Psoas muscle (tissue), 8 donors: ENCODE results near the gene CSTPP1. TPM values are rescaled to one million over a fixed set of nuclear protein-coding genes. Genes with fewer than 3 reads are reported as not detected.

Source experiments
- ATAC-seq, 4 donors: fragments of 200-7000 bp; cut with Tn5 transposase; one replicate each; pipeline ENCODE4 v1.9.1; 2020; ENCODE audit warnings: moderate library complexity in 3 of 4, mild to moderate bottlenecking in 2 of 4
- DNase-seq, 2 donors: peaks; one replicate each; pipeline ENCODE4 v3.0.0-alpha.2; 2020
- H3K27ac ChIP-seq: fragments of 200-600 bp; one replicate; pipeline ENCODE4 v1.8.0; 2022
- H3K27me3 ChIP-seq, 3 donors: fragments of 200-600 bp in 1 of 3; one replicate each; pipeline versions ENCODE4 v1.6.1 to v1.8.0; 2013 to 2022; ENCODE audit warnings: low read length in 2 of 3, mild to moderate bottlenecking in 2 of 3, moderate library complexity in 1 of 3; ENCODE audit not compliant: insufficient read depth in 3 of 3
- H3K36me3 ChIP-seq, 2 donors: fragments of 200-600 bp in 1 of 2; one replicate each; pipeline versions ENCODE4 v1.6.1 to v1.8.0; 2013 to 2022; ENCODE audit warnings: low read depth in 1 of 2, mild to moderate bottlenecking in 1 of 2, moderate library complexity in 1 of 2; ENCODE audit not compliant: insufficient read depth in 1 of 2
- H3K4me1 ChIP-seq: fragments of 200-600 bp; one replicate; pipeline ENCODE4 v1.8.0; 2022
- H3K4me3 ChIP-seq: fragments of 200-600 bp; one replicate; pipeline ENCODE4 v1.8.0; 2022; ENCODE audit warnings: mild to moderate bottlenecking
- H3K9me3 ChIP-seq: fragments of 200-600 bp; one replicate; pipeline ENCODE4 v1.8.0; 2022
- WGBS, 3 donors: extraction: QIAGEN DNeasy Blood & Tissue Kit; methylation state at CpG; one replicate each; pipeline versions ENCODE4 v1.1.6 to v1.1.7; 2013; 5-methylcytosine and 5-hydroxymethylcytosine counted together
- intact Hi-C, 2 donors: fragments of 100-400 bp; cut with DNase I; formaldehyde crosslinking; loops; one replicate each; pipeline versions ENCODE4 v1.11.0 to v1.14.2; 2022
- polyA plus RNA-seq, 3 donors: library from polyadenylated mRNA; stranded (reverse); fragments of 200-250 nt; gene quantifications; one replicate each; pipeline ENCODE4 v1.2.3, GENCODE V29; 2013
- total RNA-seq, 4 donors: library from RNA; stranded (reverse); fragmentation: NEBNext Ultra II Directional in 2 of 4; extraction: Animal tissue kit (Norgen Biotek cat#: 25700) in 2 of 4; gene quantifications; one replicate each; pipeline versions ENCODE4 v1.2.1 to v1.2.4, GENCODE V29; 2021 to 2023
- TF ChIP-seq, protein P1 (sequence below): fragments of 200-600 bp; IDR thresholded peaks from one replicate; pipeline ENCODE4 v1.8.0; 2022; ENCODE audit warnings: antibody characterized with exemption
- donor health status: healthy with polysubstance abuse.
- donor health status: DM: no; HTN: no; CAD: no; lungs with moderate emphysema.
- donor health status: Bipolar disorder and iron deficiency.
- donor health status: healthy.
- donor health status: DM: yes; HTN: yes; CAD: no.
- donor health status: DM: no; HTN: no; CAD: no.
- donor health status: DM: no; HTN: no; CAD: no.
- donor health status: DM: yes; HTN: yes; CAD: no.

CSTPP1 gene
- total and polyA plus RNA-seq, 7 donors: 5.1 to 10.0 (median 6.9) TPM

GRCh38 chr11:47131136-47131535, 194.6 kb downstream of the CSTPP1 start:
- intact Hi-C loops: no loop called here
- TF ChIP-seq, protein P1, sequence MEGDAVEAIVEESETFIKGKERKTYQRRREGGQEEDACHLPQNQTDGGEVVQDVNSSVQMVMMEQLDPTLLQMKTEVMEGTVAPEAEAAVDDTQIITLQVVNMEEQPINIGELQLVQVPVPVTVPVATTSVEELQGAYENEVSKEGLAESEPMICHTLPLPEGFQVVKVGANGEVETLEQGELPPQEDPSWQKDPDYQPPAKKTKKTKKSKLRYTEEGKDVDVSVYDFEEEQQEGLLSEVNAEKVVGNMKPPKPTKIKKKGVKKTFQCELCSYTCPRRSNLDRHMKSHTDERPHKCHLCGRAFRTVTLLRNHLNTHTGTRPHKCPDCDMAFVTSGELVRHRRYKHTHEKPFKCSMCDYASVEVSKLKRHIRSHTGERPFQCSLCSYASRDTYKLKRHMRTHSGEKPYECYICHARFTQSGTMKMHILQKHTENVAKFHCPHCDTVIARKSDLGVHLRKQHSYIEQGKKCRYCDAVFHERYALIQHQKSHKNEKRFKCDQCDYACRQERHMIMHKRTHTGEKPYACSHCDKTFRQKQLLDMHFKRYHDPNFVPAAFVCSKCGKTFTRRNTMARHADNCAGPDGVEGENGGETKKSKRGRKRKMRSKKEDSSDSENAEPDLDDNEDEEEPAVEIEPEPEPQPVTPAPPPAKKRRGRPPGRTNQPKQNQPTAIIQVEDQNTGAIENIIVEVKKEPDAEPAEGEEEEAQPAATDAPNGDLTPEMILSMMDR: no peak

GRCh38 chr11:47132490-47132889, 195.9 kb downstream of the CSTPP1 start:
- no peak for ATAC-seq
- Histone ChIP-seq H3K9me3 (no peaks in the 10 kb centered on the region), H3K4me1 (no peaks in the 10 kb centered on the region), H3K36me3 (no peaks in the 10 kb centered on the region), H3K4me3 (no peak overlapping the region), H3K27me3 (no peaks in the 10 kb centered on the region), H3K27ac (no peak overlapping the region)
- DNase-seq: no peak
- intact Hi-C loops: no loop called here
- TF ChIP-seq, protein P1: no peak

More at GRCh38 chr11:47131136-47131535, 194.6 kb downstream of the CSTPP1 start:
- no peak for ATAC-seq
- no peaks in the 10 kb centered on the region for H3K4me1 ChIP-seq
- no peak overlapping the region for H3K27ac ChIP-seq
- H3K27me3 ChIP-seq: no peaks in the 10 kb centered on the region
- 88 to 92% (median 92%) methylated on average over 2 of the region's 2 CpGs for WGBS, 3 donors
- H3K9me3 ChIP-seq: no peaks in the 10 kb centered on the region
- no peak overlapping the region for H3K4me3 ChIP-seq
- no peak for DNase-seq
- H3K36me3 ChIP-seq: no peaks in the 10 kb centered on the region

GRCh38 chr11:47132981-47133380, 196.4 kb downstream of the CSTPP1 start:
- no peak overlapping the region for H3K4me3 ChIP-seq
- 81 to 93% (median 89%) methylated on average over 1 of the region's 1 CpG for WGBS, 3 donors
- H3K4me1 ChIP-seq: no peaks in the 10 kb centered on the region
- no peaks in the 10 kb centered on the region for H3K27me3 ChIP-seq
- H3K36me3 ChIP-seq: no peaks in the 10 kb centered on the region
- ATAC-seq: no peak
- no peak for DNase-seq
- no peaks in the 10 kb centered on the region for H3K9me3 ChIP-seq
- TF ChIP-seq, protein P1: no peak
- no peak overlapping the region for H3K27ac ChIP-seq
- intact Hi-C loops: no loop called here

DNA sequence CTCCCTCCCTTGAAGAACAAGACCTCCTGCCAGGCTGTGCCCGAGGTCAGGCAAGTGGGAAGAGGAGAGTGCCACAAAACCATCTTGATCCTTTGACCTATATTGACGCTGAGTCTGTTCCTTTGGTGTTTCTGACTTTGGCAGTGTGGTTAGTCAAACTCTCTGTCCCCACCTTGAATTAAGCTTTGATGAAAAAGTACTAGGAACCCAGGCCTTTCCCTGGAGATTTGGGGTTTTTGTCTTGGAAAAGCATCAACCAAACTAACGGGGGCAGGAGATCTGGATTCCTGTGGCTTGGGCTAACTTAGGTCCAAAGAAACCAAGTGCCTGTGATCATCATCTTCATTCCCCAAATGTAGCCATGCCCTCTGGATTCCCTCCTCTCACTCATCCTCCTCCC, 199.8 kb downstream of the CSTPP1 start:
- Histone ChIP-seq H3K4me3 (no peak overlapping the region), H3K36me3 (no peaks in the 10 kb centered on the region), H3K27me3 (no peaks in the 10 kb centered on the region), H3K9me3 (no peaks in the 10 kb centered on the region), H3K27ac (no peak overlapping the region), H3K4me1 (no peaks in the 10 kb centered on the region)
- intact Hi-C loops: no loop called here
- WGBS, 3 donors: 69 to 74% (median 72%) methylated on average over 3 of the region's 3 CpGs
- ATAC-seq (no peak), DNase-seq (no peak)
- TF ChIP-seq, protein P1: no peak

GRCh38 chr11:47136921-47137320, 200.4 kb downstream of the CSTPP1 start:
- no peaks in the 10 kb centered on the region for H3K9me3 ChIP-seq
- TF ChIP-seq, protein P1: no peak
- no peak overlapping the region for H3K27ac ChIP-seq
- ATAC-seq (no peak), DNase-seq (no peak)
- intact Hi-C loops: no loop called here
- H3K4me1 ChIP-seq: no peaks in the 10 kb centered on the region
- WGBS, 3 donors: 88 to 92% (median 91%) methylated on average over 3 of the region's 3 CpGs
- no peaks in the 10 kb centered on the region for H3K27me3 ChIP-seq
- H3K4me3 ChIP-seq: no peak overlapping the region
- H3K36me3 ChIP-seq: no peaks in the 10 kb centered on the region
